Measurements from ENCODE around the gene OSBPL10.
A peak's percentile ranks its signal among the peaks of the same experiment; 100 is the strongest.

The OSBPL10 gene

GRCh38 chr3:31848163-31848818, 132.8 kb downstream of the OSBPL10 start:
- DNase-seq (ENCODE audit: low read depth) = no peak
- TF ChIP-seq CTCF (IDR thresholded peaks at IDR 0.05; ENCODE audit: low read length, missing control alignments) = no peak
- no peak overlapping the region for H3K4me3 ChIP-seq (replicated peaks; ENCODE audit: low read depth, low read length)

DNA sequence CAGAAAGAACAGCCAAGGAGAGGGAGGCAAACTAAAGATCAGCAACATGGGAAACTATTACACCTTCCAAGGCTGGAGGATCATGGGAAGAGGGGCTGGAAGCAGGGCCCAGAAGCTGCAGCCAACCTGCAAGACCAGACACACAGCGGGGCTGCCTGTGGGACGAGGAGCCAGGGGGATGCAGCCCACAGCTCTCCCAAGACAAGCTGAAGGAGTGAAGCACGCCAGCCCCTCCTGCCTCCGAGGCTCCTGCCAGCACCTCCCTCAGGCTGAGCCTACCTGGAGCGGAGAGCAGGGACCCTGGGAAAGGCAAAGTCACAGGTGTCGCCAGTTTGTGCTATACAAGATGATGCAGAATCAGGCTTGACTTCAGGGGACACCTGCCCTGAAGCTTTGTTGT, 133.3 kb downstream of the OSBPL10 start:
- TF ChIP-seq CTCF (IDR thresholded peaks at IDR 0.05; ENCODE audit: low read length, missing control alignments) = no peak
- H3K4me3 ChIP-seq (replicated peaks; ENCODE audit: low read depth, low read length) = no peak overlapping the region
- no peak for DNase-seq (ENCODE audit: low read depth)

GRCh38 chr3:31841515-31841914, 139.5 kb downstream of the OSBPL10 start:
- no peak overlapping the region for H3K4me3 ChIP-seq (replicated peaks; ENCODE audit: low read depth, low read length)
- DNase-seq (ENCODE audit: low read depth) = no peak
- no peak for TF ChIP-seq CTCF (IDR thresholded peaks at IDR 0.05; ENCODE audit: low read length, missing control alignments)

GRCh38 chr3:31840252-31840651, 140.8 kb downstream of the OSBPL10 start:
- DNase-seq (ENCODE audit: low read depth) = no peak
- TF ChIP-seq CTCF (IDR thresholded peaks at IDR 0.05; ENCODE audit: low read length, missing control alignments) = no peak
- H3K4me3 ChIP-seq (replicated peaks; ENCODE audit: low read depth, low read length) = no peak overlapping the region

DNA sequence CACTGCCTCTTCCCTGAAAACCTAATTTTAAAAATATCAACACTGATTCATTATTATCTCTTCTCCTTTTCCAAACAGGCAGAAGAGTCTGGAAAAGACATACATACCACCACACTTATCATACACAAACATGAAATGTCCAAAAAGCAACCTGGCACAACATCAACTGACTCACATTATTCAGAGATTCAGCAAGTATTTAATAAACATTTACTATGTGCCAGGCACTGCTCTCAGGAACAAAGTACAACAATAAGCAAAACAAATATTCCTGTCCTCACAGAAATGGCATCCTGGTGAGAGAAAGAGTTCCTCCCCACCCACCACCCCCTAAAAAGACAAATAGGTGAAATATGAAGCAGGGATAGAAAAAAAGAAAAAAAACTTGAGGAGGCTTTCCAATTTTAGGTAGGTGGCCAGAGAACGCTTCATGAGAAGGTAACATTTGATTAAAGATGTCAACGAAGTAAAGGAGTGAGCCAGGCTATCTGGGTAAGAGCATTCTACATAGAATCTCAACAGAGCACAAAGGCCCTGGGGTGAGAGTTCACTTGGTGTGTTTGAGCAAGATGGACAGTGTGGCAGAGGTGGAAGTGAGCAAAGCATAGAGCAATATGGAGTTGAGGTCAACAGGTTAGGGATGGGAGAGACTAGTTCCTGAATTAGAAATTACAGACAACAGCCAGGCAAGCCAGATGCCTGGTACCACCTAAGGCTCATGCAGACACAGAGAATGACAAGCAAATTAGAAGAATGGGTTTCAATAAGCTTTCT, 141.7 kb downstream of the OSBPL10 start:
- H3K4me3 ChIP-seq (replicated peaks; ENCODE audit: low read depth, low read length) = no peak overlapping the region
- no peak for TF ChIP-seq CTCF (IDR thresholded peaks at IDR 0.05; ENCODE audit: low read length, missing control alignments)
- DNase-seq (ENCODE audit: low read depth) = peak; percentile 25

GRCh38 chr3:31836131-31837075, 144.7 kb downstream of the OSBPL10 start:
- no peak overlapping the region for H3K4me3 ChIP-seq (replicated peaks; ENCODE audit: low read depth, low read length)
- TF ChIP-seq CTCF (IDR thresholded peaks at IDR 0.05; ENCODE audit: low read length, missing control alignments) = no peak
- no peak for DNase-seq (ENCODE audit: low read depth)
